Measurements from ENCODE around the gene TYK2.
A peak's percentile ranks its signal among the peaks of the same experiment; 100 is the strongest.
"Not testable (repeated sequence)": the region's sequence is repeated elsewhere in the genome, so short reads cannot be mapped to it uniquely, and the experiment has no call there.

TYK2 gene

GRCh38 chr19:10399878-10400277, 19.5 kb upstream of the TYK2 start:
- no peak for DNase-seq
- Histone ChIP-seq H3K27me3 (ENCODE audit: control insufficient read depth in 1 of 2, insufficient read depth in 1 of 2, low read length in 2 of 2) (peaks cover 0 to 5% of the 10 kb centered on the region in 2 experiments), H3K4me2 (ENCODE audit: low read length, poor library complexity, severe bottlenecking) (no peak overlapping the region), H3K4ac (ENCODE audit: low read depth in 1 of 2, low read length in 2 of 2) (no peak overlapping the region), H3K9me3 (ENCODE audit: control insufficient read depth, low read length) (no peaks in the 10 kb centered on the region), H3K79me1 (replicated peaks; ENCODE audit: low read length, poor library complexity, severe bottlenecking) (peaks cover 18% of the 10 kb centered on the region), H2BK12ac (ENCODE audit: low read length in 2 of 2) (no peak overlapping the region), H4K8ac (ENCODE audit: low read length) (no peak overlapping the region), H2BK120ac (ENCODE audit: low read depth, low read length) (no peak overlapping the region), H2BK15ac (ENCODE audit: low read depth, poor library complexity, severe bottlenecking) (no peak overlapping the region), H2AFZ (ENCODE audit: low read depth, low read length) (no peak overlapping the region), H3K23ac (ENCODE audit: low read length in 2 of 2) (no peak overlapping the region), H3K9ac (ENCODE audit: low read length) (no peak overlapping the region), H3K18ac (ENCODE audit: low read depth in 1 of 2, low read length in 2 of 2) (no peak overlapping the region), H4K91ac (ENCODE audit: low read length) (no peak overlapping the region), H3K27ac (ENCODE audit: low read length, poor library complexity, severe bottlenecking) (no peak overlapping the region), H3K14ac (ENCODE audit: low read length in 2 of 2) (no peak overlapping the region), H3K4me1 (ENCODE audit: control insufficient read depth, insufficient read depth, low read depth, low read length) (peaks cover 16% of the 10 kb centered on the region), H2AK5ac (ENCODE audit: low read length, severe bottlenecking) (no peak overlapping the region), H3K36me3 (ENCODE audit: control insufficient read depth in 1 of 2, insufficient read depth in 2 of 2, low read depth in 1 of 2, low read length in 2 of 2) (peaks cover 39 to 50% of the 10 kb centered on the region in 2 experiments), H2BK5ac (ENCODE audit: low read depth, low read length, poor library complexity, severe bottlenecking) (no peak overlapping the region), H3K4me3 (ENCODE audit: insufficient read depth in 1 of 2, low read depth in 1 of 2, low read length in 2 of 2) (no peak overlapping the region)
- over 99% methylated on average over 7 of the region's 8 CpGs for WGBS

GRCh38 chr19:10399340-10399739, 19.0 kb upstream of the TYK2 start:
- not testable (repeated sequence) for DNase-seq; H3K27ac ChIP-seq (ENCODE audit: low read length, poor library complexity, severe bottlenecking); H2BK12ac ChIP-seq (ENCODE audit: low read length in 2 of 2); H4K91ac ChIP-seq (ENCODE audit: low read length); H3K23ac ChIP-seq (ENCODE audit: low read length in 2 of 2); H2BK120ac ChIP-seq (ENCODE audit: low read depth, low read length); H2BK15ac ChIP-seq (ENCODE audit: low read depth, poor library complexity, severe bottlenecking); H3K27me3 ChIP-seq (ENCODE audit: control insufficient read depth in 1 of 2, insufficient read depth in 1 of 2, low read length in 2 of 2); H4K8ac ChIP-seq (ENCODE audit: low read length); H3K9ac ChIP-seq (ENCODE audit: low read length); H3K4me2 ChIP-seq (ENCODE audit: low read length, poor library complexity, severe bottlenecking); H3K4ac ChIP-seq (ENCODE audit: low read depth in 1 of 2, low read length in 2 of 2); H3K4me3 ChIP-seq (ENCODE audit: insufficient read depth in 1 of 2, low read depth in 1 of 2, low read length in 2 of 2); H3K14ac ChIP-seq (ENCODE audit: low read length in 2 of 2); H3K9me3 ChIP-seq (ENCODE audit: control insufficient read depth, low read length); H2AK5ac ChIP-seq (ENCODE audit: low read length, severe bottlenecking); H3K18ac ChIP-seq (ENCODE audit: low read depth in 1 of 2, low read length in 2 of 2); H2BK5ac ChIP-seq (ENCODE audit: low read depth, low read length, poor library complexity, severe bottlenecking); H2AFZ ChIP-seq (ENCODE audit: low read depth, low read length)
- Histone ChIP-seq H3K4me1 (ENCODE audit: control insufficient read depth, insufficient read depth, low read depth, low read length) (peaks cover 11% of the 10 kb centered on the region), H3K79me1 (replicated peaks; ENCODE audit: low read length, poor library complexity, severe bottlenecking) (peaks cover 18% of the 10 kb centered on the region), H3K36me3 (ENCODE audit: control insufficient read depth in 1 of 2, insufficient read depth in 2 of 2, low read depth in 1 of 2, low read length in 2 of 2) (peaks cover 43 to 56% of the 10 kb centered on the region in 2 experiments)
- WGBS: 97% methylated on average over 7 of the region's 8 CpGs

GRCh38 chr19:10398819-10399218, 18.4 kb upstream of the TYK2 start:
- Histone ChIP-seq H3K23ac (ENCODE audit: low read length in 2 of 2) (no peak overlapping the region), H3K4ac (ENCODE audit: low read depth in 1 of 2, low read length in 2 of 2) (no peak overlapping the region), H3K27me3 (ENCODE audit: control insufficient read depth in 1 of 2, insufficient read depth in 1 of 2, low read length in 2 of 2) (no peaks in the 10 kb centered on the region), H3K9me3 (ENCODE audit: control insufficient read depth, low read length) (no peaks in the 10 kb centered on the region), H3K4me3 (ENCODE audit: insufficient read depth in 1 of 2, low read depth in 1 of 2, low read length in 2 of 2) (no peak overlapping the region), H4K91ac (ENCODE audit: low read length) (no peak overlapping the region), H3K27ac (ENCODE audit: low read length, poor library complexity, severe bottlenecking) (no peak overlapping the region), H3K18ac (ENCODE audit: low read depth in 1 of 2, low read length in 2 of 2) (no peak overlapping the region), H3K79me1 (replicated peaks; ENCODE audit: low read length, poor library complexity, severe bottlenecking) (peaks cover 18% of the 10 kb centered on the region), H2BK12ac (ENCODE audit: low read length in 2 of 2) (no peak overlapping the region), H2AK5ac (ENCODE audit: low read length, severe bottlenecking) (no peak overlapping the region), H3K4me1 (ENCODE audit: control insufficient read depth, insufficient read depth, low read depth, low read length) (peaks cover 9% of the 10 kb centered on the region), H4K8ac (ENCODE audit: low read length) (no peak overlapping the region), H2AFZ (ENCODE audit: low read depth, low read length) (no peak overlapping the region), H2BK120ac (ENCODE audit: low read depth, low read length) (no peak overlapping the region), H2BK5ac (ENCODE audit: low read depth, low read length, poor library complexity, severe bottlenecking) (no peak overlapping the region), H3K4me2 (ENCODE audit: low read length, poor library complexity, severe bottlenecking) (no peak overlapping the region), H3K9ac (ENCODE audit: low read length) (no peak overlapping the region), H3K36me3 (ENCODE audit: control insufficient read depth in 1 of 2, insufficient read depth in 2 of 2, low read depth in 1 of 2, low read length in 2 of 2) (peaks cover 47 to 61% of the 10 kb centered on the region in 2 experiments), H3K14ac (ENCODE audit: low read length in 2 of 2) (no peak overlapping the region), H2BK15ac (ENCODE audit: low read depth, poor library complexity, severe bottlenecking) (peak overlapping the region; percentile 33)
- no peak for DNase-seq
- WGBS: 98% methylated on average over 9 of the region's 9 CpGs

GRCh38 chr19:10395917-10396316, 15.5 kb upstream of the TYK2 start:
- Histone ChIP-seq H3K18ac (ENCODE audit: low read depth in 1 of 2, low read length in 2 of 2) (no peak overlapping the region), H2AFZ (ENCODE audit: low read depth, low read length) (no peak overlapping the region), H3K9me3 (ENCODE audit: control insufficient read depth, low read length) (no peaks in the 10 kb centered on the region), H3K4me1 (ENCODE audit: control insufficient read depth, insufficient read depth, low read depth, low read length) (peaks cover 7% of the 10 kb centered on the region), H3K23ac (ENCODE audit: low read length in 2 of 2) (no peak overlapping the region), H3K9ac (ENCODE audit: low read length) (no peak overlapping the region), H3K4me2 (ENCODE audit: low read length, poor library complexity, severe bottlenecking) (no peak overlapping the region), H3K27ac (ENCODE audit: low read length, poor library complexity, severe bottlenecking) (no peak overlapping the region), H3K36me3 (ENCODE audit: control insufficient read depth in 1 of 2, insufficient read depth in 2 of 2, low read depth in 1 of 2, low read length in 2 of 2) (peaks cover 69 to 84% of the 10 kb centered on the region in 2 experiments), H2BK12ac (ENCODE audit: low read length in 2 of 2) (no peak overlapping the region), H3K4me3 (ENCODE audit: insufficient read depth in 1 of 2, low read depth in 1 of 2, low read length in 2 of 2) (no peak overlapping the region), H4K8ac (ENCODE audit: low read length) (no peak overlapping the region), H2BK15ac (ENCODE audit: low read depth, poor library complexity, severe bottlenecking) (no peak overlapping the region), H2AK5ac (ENCODE audit: low read length, severe bottlenecking) (no peak overlapping the region), H3K4ac (ENCODE audit: low read depth in 1 of 2, low read length in 2 of 2) (no peak overlapping the region), H4K91ac (ENCODE audit: low read length) (no peak overlapping the region), H3K27me3 (ENCODE audit: control insufficient read depth in 1 of 2, insufficient read depth in 1 of 2, low read length in 2 of 2) (no peaks in the 10 kb centered on the region), H2BK120ac (ENCODE audit: low read depth, low read length) (no peak overlapping the region), H3K14ac (ENCODE audit: low read length in 2 of 2) (no peak overlapping the region), H2BK5ac (ENCODE audit: low read depth, low read length, poor library complexity, severe bottlenecking) (no peak overlapping the region), H3K79me1 (replicated peaks; ENCODE audit: low read length, poor library complexity, severe bottlenecking) (peaks cover 23% of the 10 kb centered on the region)
- no peak for DNase-seq
- 98% methylated on average over 24 of the region's 24 CpGs for WGBS
